Subcutaneous abdominal adipose tissue (tissue), 5 donors: Measurements from ENCODE around the gene ARID5A.

Source experiments
- H3K27ac ChIP-seq: one replicate; pipeline ENCODE4 v1.7.0; 2013; ENCODE audit warnings: low read depth, mild to moderate bottlenecking, inconsistent platforms, low read length, moderate library complexity
- H3K27me3 ChIP-seq, 5 donors: one replicate each; pipeline ENCODE4 v1.7.0; 2013; ENCODE audit warnings: low read length in 5 of 5, inconsistent platforms in 1 of 5; ENCODE audit not compliant: control insufficient read depth in 5 of 5, insufficient read depth in 4 of 5
- H3K36me3 ChIP-seq, 5 donors: one replicate each; pipeline ENCODE4 v1.7.0; 2013; ENCODE audit warnings: low read length in 5 of 5; ENCODE audit not compliant: control insufficient read depth in 5 of 5, insufficient read depth in 5 of 5
- H3K4me1 ChIP-seq, 5 donors: one replicate each; pipeline ENCODE4 v1.7.0; 2013; ENCODE audit warnings: low read length in 5 of 5, mild to moderate bottlenecking in 3 of 5, moderate library complexity in 1 of 5; ENCODE audit not compliant: control insufficient read depth in 5 of 5, insufficient read depth in 5 of 5
- H3K4me3 ChIP-seq, 5 donors: one replicate each; pipeline ENCODE4 v1.7.0; 2013; ENCODE audit warnings: low read length in 5 of 5, low read depth in 1 of 5
- H3K9ac ChIP-seq, 5 donors: one replicate each; pipeline ENCODE4 v1.7.0; 2013; ENCODE audit warnings: low read length in 5 of 5, mild to moderate bottlenecking in 4 of 5, moderate library complexity in 3 of 5
- H3K9me3 ChIP-seq, 5 donors: one replicate each; pipeline ENCODE4 v1.7.0; 2013; ENCODE audit warnings: low read length in 5 of 5; ENCODE audit not compliant: control insufficient read depth in 5 of 5
- donor health status: healthy.
- donor health status: healthy.
- donor health status: healthy.
- donor health status: healthy.
- donor health status: healthy.

The ARID5A gene

DNA sequence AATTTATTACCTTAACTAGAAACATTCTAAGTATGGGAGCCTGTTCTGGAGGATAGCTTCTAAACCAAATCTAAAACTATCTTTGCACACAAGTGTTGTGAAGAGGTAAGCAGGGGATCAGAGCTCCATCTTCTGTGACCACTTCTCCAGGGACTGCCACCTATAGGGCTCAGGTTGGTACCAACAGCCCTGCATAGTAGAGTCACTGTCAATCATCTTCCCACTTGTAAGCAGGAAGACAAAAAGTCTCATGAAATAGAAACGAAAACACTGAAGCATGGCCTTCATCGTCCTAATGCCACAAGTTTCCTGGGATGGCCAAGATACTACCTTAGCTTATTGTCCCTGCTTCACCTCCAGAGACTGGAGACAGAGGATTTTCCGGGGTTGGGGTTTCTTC is 57.7 kb downstream of the ARID5A start:
- Histone ChIP-seq H3K27me3 (no peaks in the 10 kb centered on the region), H3K9me3 (no peaks in the 10 kb centered on the region), H3K27ac (no peak overlapping the region), H3K4me3 (no peak overlapping the region), H3K9ac (no peak overlapping the region), H3K36me3 (peaks cover 35 to 73% (median 66%) of the 10 kb centered on the region in 5 donors), H3K4me1 (no peaks in the 10 kb centered on the region)

DNA sequence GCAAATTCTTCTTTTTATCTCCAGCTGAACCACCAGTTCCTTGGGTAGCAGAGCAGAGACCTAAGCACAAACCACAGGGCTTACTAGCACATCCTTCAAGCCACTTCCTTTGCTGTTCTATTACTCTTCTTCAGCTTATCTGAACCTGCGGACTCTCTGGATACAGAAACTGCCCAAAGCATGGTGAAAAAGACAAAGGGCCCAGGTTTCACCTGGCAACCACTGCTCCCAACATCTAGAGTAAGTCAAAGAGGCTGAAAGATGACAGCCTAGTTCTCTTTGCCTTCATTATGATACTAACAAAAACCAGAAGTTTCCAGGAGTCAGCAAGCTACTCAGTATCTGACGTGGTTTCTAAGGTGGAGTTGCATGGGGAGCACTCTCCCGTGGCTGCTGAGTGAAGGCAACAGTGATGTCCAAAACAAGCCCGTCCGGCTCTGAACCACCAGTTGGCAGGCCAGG is 58.2 kb downstream of the ARID5A start:
- Histone ChIP-seq H3K36me3 (peaks cover 38 to 74% (median 69%) of the 10 kb centered on the region in 5 donors), H3K9ac (no peak overlapping the region), H3K4me1 (no peaks in the 10 kb centered on the region), H3K4me3 (no peak overlapping the region), H3K9me3 (no peaks in the 10 kb centered on the region), H3K27ac (no peak overlapping the region), H3K27me3 (no peaks in the 10 kb centered on the region)

DNA sequence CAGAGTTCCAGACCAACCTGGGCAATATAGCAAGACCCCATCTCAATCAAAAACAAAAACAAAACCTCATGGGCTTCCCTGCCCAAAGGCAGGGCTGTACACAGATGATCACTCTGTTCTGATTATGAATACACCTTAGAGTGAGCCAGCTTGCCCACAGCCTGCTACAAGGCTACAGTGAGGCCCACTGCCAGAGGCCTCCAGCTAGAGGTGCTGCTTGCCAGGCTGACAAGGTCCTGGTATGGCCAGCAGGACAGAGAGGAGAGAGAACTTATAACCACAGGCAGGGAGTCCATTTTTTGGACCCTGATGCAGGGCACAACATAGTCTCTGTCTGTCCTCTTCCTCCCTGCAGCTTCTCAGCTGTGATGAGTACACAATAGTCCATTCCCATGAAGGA is 60.0 kb downstream of the ARID5A start:
- Histone ChIP-seq H3K27ac (no peak overlapping the region), H3K9ac (no peak overlapping the region), H3K27me3 (no peaks in the 10 kb centered on the region), H3K4me3 (no peak overlapping the region), H3K9me3 (no peaks in the 10 kb centered on the region), H3K36me3 (peaks cover 47 to 92% (median 84%) of the 10 kb centered on the region in 5 donors), H3K4me1 (no peaks in the 10 kb centered on the region)

GRCh38 chr2:96599941-96600340 is 63.4 kb downstream of the ARID5A start:
- H3K4me3 ChIP-seq = no peak overlapping the region

DNA sequence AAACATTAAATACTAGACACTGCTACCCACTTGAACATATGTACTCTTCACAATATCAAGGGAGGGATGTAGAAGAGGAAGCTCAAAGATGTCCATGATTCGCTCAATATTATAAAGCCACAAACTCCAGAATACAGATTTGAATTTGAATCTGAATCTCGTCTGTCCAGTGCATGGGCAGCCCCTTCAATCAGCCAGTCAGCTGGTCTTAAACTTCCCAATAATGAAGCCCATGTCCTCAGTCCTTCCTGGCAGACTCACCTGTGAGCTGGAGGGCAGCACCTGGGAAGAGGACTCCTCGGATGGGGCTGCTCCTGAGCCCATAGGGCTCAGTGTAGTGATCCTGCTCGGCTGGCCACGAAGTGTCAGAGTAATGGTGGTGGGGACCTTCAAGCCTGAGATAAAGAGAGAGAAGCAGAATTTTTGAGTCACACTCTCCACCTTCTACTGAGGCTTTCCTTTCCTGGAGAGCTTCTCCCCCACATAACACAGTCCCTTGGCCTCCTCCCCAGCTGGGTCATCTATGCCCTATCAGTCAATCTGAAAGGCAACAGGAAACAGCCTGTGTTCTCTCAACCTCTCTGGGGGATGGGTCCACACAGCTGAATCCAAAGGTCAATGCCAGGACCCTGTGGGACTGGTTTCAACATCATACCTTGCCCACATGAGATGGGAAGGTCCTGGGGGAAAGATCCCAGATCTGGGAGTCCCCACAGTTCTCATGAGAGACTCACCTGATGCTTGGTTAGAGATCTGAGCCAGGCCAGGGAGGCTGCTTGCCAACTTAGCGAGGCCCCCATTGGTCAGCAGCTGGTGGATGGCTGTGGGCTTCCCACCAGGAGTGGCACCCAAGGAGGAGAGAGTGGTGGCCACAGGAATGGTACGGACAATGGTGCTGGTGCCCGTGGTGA is 65.1 kb downstream of the ARID5A start:
- Histone ChIP-seq H3K9me3 (no peaks in the 10 kb centered on the region), H3K4me1 (no peaks in the 10 kb centered on the region), H3K9ac (no peak overlapping the region), H3K36me3 (peaks cover 36 to 91% (median 83%) of the 10 kb centered on the region in 5 donors), H3K27ac (no peak overlapping the region), H3K4me3 (no peak overlapping the region), H3K27me3 (no peaks in the 10 kb centered on the region)

More at GRCh38 chr2:96599941-96600340, 63.4 kb downstream of the ARID5A start:
- Histone ChIP-seq H3K9me3 (no peaks in the 10 kb centered on the region), H3K27me3 (no peaks in the 10 kb centered on the region), H3K9ac (no peak overlapping the region), H3K27ac (no peak overlapping the region), H3K36me3 (peaks cover 37 to 91% (median 83%) of the 10 kb centered on the region in 5 donors), H3K4me1 (no peaks in the 10 kb centered on the region)
